ENCODE measurements around the gene ELMO3.

ELMO3 gene

DNA sequence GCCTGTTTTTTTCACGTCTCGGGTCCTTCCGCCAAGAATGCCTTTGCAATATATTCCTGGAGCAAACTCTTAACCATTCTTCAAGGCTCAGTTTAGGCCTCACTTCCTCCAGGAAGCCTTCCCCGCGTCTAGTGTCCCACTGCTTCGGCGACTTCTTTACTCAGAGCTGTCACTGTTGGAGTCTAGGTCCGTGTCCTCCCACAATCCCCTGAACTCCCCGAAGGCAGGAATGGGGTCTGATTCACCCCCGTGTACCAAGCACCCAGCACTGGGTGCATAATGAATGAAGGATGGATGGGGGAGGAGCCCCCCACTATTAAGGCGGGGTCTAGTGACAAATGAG, 15.7 kb upstream of the ELMO3 start:
- DNase-seq, result no peak

DNA sequence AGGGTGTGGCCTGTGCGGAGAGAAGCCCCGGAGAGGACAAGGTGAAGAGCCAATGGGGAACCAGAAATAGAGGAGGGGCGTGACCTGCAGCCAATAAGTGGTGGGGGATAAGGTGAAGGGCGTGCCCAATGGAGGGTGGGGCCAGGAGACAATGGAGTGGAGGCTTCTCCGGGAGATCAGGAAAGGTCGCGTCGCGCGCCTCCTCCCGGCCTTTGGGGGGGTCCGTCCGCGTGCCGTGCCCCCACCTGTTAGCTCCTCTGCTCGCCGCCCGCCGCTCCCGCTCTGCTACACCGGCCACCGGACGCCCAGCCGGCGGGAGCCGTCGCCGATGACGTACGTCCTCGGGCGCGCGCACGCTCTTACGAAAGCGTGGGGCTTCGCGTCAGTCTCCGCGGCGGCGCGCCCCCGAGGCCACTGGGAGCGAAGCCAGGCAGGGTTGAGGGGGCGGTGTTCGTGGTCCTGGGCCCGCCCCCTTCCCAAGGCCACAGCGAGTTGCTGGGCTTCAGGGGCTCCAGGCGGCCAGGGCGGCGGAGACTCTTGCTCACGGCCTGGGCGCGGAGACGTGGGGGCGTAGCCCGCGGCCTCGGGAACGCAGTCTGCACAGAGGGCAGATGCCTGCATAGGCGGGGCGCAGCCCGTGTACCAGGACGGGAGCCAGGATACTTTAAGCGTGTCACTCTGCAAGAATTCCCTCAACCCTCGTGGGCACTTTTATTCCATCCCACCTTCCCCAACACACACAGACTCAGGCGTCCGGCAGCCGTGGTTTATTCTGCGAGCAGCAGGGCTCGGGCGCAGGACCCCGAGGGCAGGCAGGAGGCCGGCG, 15.1 kb upstream of the ELMO3 start, which contains the start of gene MATCAP1:
Gene MATCAP1, minus strand, starts transcription at position 337 of the 826 bp plus-strand sequence. CDS start 3,353 bp downstream, outside the sequence.
- DNase-seq, result peak; percentile 94 to 97 (median 96)

DNA sequence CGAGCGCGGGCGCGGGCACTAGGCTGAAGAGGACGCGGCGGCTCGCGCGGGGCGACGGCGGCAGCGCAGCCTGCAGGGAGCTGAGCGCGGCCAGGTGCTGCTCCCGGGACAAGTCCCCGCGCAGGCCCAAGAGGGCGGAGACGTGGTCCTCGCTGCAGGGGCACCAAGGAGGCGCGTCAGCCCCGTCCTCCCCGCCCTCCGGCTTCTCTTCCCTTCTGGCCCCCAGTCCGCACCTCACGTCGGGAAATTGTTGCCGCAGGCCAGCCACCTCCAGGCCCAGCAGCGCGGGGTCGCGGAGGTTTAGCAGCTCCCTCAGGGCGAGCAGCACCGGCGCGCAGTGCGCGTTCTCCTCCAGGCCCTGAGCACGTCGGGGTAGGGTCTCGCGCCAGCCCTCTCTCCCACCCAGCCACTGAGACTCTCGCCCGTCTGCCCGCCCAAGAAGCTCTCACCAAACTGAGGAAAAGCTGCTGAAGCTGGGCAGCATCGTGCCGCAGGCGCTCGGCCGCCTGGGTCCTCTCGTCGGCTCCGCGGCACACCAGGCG, 14.4 kb upstream of the ELMO3 start:
- DNase-seq, result no peak

DNA sequence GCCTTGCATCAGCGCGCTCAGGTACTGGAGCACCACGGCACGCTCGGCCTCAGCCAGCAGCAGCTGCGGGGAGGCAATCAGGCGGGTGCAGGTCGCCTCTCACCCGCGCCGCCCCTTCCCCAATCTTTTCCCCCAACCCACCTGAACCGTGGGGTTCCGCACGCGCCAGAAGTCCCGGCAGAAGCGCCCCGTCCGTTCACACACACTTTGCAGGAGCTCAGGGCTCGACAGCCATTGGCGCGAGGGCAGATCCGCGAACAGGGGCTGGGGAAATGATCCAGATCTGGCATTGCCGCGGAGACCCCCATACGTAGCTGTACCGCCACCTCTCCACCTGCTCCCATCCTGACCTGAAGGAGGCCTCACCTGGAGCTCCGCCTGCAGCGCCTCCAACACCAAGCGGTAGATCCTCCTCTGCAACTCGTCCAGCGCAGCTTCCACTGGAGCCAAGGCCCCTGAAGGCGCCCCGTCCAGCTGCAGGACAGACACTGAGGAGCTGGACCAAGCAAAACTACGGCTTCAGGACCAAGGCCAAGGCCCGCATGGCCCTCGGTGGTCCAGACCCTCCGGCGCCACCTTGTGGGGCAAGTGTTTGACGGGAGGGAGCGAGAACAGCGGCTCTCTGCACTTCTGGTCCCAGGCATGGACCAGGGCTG, 13.8 kb upstream of the ELMO3 start:
- peak; percentile 94 to 96 (median 95) for DNase-seq

DNA sequence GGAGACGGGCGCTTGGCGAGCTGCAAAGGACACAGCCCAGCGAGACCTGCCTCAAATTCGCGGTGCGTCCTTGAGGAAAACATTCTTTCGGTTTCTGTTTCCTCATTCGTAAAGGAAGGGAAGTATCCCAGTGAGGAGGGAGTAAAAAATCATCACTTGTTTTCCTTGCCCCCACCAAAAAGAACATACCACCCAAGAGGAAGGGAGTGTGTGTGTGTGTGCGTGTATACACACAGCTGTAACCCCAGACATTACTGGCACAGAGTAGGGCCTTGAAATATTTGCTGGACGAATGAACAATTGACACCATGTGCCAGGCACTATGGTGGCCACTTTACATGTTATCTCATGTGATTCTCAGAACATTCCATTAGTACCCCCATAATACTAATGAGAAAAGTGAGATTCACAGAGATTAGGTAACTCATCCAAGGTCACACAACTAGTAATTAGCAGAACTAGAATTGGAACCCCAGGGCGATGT, 13.2 kb upstream of the ELMO3 start:
- DNase-seq, result no peak

DNA sequence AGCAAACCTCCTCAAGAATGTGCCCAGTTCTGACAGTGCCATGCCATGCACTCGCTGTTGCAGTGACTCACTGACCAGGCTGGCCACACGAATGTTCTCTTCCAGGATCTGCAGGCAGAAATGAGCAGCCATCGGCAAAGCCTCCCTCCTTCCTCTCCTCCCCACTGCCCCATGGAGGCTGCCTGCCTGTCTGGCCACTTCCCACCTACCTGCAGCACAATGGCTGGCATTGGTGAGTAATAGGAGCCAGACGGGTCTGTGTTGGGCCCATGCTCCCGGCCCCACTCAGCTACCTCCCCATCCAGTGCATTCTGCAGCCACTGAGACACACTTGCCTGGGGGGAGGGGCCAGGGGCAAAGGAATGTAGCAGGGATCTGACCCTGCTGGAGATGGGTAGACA, 12.4 kb upstream of the ELMO3 start:
- no peak for DNase-seq

DNA sequence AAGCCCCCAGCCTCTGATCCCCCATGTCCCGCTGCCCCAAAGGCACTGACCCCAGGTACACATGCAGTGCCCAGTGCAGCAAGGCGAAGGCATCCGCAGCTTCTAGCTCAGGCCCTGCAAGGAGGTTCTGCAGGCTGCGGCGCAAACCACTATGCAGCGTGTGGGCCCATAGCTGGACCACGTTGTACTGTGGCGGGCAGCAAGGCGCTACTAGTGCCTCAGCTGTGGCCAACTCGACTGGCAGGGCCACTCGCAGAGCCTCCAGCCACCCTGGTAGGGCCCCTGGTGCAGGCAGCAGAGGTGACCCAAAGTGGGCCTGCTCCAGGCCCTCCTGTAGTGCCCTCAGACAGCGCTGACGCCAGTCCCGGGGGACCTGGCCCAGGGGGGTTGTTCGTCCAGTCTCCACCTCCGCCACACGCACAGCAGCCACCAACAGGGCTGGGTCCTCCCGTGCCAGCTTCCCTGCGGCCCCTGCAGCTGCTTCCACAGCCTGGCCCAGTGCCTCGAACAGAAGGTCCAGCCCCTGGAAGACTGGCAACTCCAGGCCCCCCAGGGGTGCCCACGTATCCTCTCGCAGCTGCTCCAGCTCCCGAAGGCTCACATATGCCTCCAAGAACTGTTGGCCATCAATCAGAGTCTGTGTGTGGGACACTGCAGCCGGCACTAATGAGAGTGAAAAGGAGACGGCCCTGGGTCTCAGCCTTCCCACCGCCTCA, 11.6 kb upstream of the ELMO3 start:
- DNase-seq, result no peak

DNA sequence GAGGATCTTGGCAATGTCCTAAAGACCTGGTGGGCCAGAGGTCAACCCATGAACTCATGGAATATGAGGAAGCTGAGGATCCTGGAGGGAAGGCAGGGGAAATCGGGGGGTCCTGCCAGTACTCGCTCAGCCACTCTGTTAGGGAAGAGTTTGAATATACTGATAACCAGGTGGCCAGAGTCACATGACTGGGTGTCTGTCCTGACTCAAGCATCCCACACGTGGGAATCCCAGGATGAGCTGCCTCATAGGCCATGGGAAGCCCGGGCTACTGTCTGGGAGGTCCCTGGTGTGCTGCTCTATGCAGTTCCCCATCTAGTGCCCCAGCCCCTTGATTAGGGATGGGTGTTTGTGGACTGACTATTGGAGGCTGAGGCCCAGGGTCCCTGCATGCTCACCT, 10.6 kb upstream of the ELMO3 start:
- no peak for DNase-seq

DNA sequence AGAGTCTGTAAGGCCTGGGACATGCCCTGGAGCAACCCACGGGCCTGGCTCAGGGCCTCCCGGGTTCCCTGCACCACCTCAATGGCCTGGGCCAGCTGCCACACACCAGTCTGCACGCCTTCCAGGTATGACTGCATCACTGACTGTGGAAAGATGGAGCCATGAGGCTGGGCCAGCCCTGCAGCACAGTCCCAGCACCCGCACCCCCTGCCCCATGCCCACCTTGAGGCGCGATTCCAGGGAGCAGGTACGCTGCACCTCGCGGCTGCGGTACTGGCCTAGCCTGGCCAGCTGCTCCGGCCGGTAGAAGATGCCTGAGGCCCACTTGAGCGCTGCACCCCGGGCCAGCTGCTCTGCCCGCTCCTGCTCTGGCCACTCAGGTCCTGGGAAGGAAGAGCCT, 10.1 kb upstream of the ELMO3 start:
- no peak for DNase-seq

DNA sequence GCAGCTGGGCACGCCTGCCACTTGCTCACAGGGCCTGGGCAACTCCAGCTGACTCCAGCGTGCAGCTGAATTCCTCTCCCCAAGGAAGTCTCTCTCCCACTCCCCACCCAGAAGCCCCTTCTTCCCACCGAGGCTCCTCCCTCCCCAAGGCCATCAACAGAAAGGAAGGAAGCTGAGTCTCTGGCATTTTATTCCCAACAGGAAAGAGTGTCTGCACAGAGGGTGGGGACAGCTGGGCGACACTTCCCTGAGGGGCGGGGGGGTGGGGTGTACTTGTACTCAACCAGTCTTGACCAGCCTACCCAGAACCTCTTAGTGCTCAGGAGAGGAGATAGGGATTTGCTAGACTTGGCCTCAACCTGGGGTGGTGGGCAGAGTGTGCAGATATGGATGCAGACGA, 8.9 kb upstream of the ELMO3 start, which contains the start of gene EXOC3L1:
Gene EXOC3L1, minus strand, starts transcription at position 96 of the 400 bp plus-strand sequence. CDS start 460 bp downstream, outside the sequence.
- no peak for DNase-seq

DNA sequence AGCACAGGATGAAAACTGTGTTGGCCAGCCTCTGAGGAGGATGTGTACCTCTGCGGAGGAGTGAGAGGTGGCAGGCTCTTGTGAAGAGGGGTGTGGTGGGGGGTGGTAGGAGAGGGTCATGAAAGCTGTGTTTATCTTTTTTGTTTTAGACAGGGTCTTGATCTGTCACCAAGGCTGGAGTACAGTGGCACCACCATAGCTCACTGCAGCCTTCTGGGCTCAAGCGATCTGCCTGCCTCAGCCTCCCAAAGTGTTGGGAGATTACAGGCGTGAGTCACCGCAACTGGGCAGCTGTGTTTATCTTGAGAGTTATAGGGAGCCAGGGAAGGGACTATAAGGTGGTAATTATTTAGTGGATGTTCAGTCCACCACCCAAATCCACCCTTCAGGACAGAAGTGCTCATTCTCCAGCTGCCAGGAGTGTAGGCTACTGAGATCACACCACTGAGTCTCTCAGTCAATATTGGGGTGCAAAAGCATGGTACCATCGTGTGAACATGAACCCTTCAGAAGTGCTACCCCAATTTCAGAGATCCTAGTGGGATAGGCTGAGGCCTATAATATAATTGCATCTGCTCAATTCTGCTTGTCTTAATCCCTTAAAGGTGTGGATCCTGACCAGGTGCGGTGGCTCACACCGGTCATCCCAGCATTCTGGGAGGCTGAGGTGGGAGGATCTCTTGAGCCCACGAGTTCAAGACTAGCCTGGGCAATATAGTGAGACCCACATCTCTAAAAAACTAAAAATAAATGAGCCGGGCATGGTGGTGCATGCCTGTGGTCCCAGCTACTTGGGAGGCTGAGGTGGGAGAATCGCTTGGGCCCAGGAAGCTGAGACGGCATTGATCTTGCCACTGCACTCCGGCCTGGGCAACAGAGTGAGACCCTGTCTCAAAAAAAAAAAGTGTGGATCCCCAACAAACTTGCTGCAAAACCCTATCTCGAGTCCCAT, 8.2 kb upstream of the ELMO3 start:
- no peak for DNase-seq

DNA sequence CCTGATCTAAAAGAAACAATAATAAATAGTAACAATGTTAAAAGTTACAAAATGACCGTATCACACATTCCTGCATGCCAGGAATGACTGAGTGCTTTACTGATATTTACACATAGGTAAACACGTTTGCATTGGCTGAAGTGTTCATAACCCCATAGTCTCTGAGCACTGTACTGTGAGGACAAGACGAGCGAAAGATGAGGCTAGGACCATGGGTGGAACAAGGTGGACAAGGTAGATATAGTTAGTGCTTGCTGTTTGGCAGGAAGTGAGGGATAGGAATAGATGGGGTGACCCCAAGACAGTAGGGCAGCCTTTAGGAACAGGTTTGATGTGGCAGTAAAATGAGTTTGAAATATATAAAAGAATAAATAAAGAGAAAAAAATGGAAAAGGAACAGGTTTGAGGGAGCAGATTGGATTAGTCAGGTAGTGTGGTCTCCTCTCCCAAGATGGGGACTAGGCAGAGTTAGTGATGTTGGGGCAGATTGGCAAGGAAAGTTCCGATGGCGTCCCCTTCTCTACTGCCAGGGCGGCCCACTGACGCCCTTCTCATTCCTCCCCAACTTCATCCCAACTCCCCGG, 7.4 kb upstream of the ELMO3 start:
- no peak for DNase-seq

DNA sequence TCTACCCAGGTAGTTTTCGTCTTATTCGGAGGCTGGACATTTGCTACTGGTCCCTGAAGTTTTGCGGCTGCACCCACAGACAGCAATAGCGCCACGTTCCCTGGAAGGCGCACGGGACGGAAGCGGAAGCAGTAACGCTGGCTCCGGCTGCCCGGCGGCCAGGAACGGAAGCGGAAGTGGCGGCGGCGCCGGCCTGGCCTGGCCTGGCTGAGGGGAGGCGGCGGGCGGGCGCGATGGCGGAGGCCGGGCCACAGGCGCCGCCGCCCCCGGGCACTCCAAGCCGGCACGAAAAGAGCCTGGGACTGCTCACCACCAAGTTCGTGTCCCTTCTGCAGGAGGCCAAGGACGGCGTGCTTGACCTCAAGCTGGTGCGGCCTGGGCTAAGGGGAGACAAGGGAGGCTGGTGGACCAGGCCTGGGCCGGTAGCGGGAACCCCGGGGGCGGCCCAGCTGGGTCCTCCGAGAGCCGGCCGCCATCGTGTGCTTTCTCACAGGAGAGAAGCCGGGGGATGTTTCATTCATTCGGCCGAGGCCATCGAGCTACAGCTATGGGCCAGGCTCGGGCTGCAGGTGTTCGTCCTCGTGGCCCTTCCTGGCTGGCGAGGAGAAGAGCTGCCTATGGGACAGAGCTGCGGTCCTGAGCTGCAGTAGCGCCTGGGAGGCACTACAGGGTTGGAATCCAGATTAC, 6.8 kb upstream of the ELMO3 start, which contains the start of gene E2F4:
Gene E2F4, plus strand, starts transcription at position 161 of the 687 bp plus-strand sequence. Its CDS starts 73 bp downstream, at position 234.
- DNase-seq, result peak; percentile 96 to 98 (median 98)

DNA sequence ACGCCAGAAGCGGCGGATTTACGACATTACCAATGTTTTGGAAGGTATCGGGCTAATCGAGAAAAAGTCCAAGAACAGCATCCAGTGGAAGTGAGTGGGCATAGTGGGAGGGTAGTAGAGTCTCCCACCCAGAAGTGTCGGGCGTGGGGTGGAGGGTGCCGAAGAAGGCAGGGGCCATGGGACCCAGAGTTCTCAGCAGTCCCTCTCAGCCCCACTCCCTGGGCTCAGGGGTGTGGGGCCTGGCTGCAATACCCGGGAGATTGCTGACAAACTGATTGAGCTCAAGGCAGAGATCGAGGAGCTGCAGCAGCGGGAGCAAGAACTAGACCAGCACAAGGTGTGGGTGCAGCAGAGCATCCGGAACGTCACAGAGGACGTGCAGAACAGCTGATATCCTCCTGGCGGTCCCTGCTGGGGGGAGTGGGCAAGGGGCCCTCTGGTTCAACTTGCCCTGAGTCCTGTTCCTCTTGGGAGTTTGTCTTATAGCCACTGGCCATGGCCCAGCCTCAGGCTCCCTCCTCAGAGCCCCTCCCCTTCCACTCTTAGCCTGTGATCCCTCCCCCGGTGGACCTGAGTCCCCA, 6.1 kb upstream of the ELMO3 start:
- DNase-seq, result no peak

DNA sequence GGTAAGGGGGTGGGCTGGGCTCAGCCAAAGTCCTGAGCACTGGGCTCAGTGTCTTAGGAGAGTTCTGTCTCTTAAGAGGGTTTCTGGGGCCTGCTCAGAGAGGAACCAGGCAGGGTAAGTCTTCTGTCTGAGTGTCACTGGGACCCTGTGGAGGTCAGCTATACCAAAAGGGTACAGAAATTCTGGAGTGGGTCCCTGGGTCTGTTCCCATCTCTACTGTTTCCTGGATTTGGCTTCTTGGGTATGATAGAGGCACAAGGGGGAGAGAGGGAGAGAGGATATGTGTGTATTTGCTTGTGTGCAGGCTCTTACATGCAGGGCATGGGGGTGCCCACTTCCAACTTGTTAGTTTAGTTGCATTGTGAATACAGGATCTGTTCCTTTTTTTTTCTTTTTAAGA, 5.4 kb upstream of the ELMO3 start:
- no peak for DNase-seq

DNA sequence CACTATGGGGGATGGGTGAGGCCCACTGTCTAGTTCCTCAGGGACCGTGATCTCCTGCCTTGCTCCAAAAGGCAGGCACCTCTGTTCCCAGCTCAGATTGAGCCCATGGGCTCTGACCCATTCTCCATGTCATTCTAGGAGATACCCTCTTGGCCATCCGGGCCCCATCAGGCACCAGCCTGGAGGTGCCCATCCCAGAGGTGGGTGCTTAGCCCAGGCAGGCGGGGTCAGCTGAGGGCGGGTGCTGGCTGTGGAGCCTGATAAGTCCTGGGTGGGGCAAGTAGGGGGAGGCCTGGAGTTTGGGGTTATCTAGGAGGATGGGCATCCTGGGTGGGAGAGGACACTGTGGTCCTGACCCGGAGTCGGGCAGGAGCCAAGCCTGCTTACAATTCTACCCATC, 4.7 kb upstream of the ELMO3 start:
- DNase-seq, result no peak

DNA sequence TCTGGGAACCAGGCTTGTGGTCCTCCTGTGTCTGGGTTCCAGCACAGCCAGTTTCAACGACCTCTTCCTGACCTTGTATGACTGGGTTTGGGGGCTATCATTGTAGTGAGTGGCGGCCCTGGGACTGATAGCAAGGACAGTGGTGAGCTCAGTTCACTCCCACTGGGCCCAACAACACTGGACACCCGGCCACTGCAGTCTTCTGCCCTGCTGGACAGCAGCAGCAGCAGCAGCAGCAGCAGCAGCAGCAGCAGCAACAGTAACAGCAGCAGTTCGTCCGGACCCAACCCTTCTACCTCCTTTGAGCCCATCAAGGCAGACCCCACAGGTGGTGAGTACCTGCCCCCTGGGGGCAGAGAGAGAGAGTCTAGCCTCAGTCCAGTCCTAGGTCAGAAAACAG, 3.3 kb upstream of the ELMO3 start:
- DNase-seq, result no peak

DNA sequence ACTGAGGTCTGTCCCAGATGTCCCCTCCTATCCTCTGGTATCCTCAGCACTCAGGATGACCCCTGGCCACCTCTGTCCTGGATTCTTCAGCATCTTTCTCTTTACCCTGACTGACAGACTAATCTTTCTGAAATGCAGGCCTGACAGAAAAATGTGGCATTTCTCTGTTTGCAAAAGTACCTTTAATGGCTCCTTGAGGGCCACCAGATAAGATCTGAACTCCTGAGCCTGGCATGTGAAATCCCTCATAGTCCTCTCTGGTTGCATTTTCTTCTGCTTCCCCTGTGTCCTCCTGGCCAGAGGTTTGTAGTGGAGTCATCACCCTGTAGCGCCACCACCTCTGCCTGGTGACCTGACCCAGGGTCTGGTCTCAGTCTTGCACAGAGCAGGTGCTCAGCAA, 2.0 kb upstream of the ELMO3 start:
- DNase-seq, result no peak

DNA sequence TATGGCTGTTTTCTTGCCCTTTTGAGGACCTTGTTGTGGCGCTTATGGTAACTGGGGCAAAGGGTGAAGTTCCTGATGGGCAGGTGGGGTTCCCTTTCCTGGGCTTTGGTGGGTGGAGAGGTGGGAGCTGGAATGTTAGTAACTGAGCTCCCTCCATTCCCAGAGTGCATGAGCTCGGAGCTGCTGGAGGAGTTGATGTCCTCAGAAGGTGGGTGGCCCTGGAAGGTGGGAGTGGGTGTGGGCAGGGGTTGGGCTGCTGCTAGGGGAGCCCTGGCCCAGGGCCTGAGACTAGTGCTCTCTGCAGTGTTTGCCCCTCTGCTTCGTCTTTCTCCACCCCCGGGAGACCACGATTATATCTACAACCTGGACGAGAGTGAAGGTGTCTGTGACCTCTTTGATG, 1.2 kb upstream of the ELMO3 start:
- DNase-seq, result no peak

DNA sequence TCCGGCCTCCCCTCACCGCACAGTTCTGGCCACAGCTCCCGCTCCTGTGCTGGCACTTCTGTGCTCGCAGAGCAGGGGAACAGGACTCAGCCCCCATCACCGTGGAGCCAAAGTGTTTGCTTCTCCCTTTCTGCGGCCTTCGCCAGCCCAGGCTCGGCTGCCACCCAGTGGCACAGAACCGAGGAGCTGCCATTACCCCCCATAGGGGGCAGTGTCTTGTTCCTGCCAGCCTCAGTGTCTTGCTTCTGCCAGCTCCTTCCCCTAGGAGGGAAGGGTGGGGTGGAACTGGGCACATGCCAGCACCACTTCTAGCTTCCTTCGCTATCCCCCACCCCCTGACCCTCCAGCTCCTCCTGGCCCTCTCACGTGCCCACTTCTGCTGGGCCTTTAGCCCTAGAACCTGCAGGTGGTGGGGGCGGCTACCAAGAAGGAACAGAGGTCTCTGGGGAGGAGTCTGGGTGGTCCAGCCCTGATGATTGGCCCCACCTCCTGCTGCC, 645 bp upstream of the ELMO3 start:
- peak; percentile 60 to 81 (median 74) for DNase-seq
